Mesenchymal stem cell (in vitro differentiated cells and primary cell): ENCODE results near the gene NOTCH3. TPM values are rescaled to one million over a fixed set of nuclear protein-coding genes. Genes with fewer than 3 reads are reported as not detected.

Source experiments
- small RNA-seq: library from polyadenylated mRNA; stranded (forward); fragments of <200 nt; extraction: miRNeasy Mini kit (QIAGEN cat#:217004); gene quantifications from one replicate; pipeline ENCODE3, GENCODE V24; 2013; ENCODE audit warnings: low read depth

Gene NOTCH3

Small RNAs within 50 kb of the gene (small RNA-seq; reads per million reads assigned to genes)
- gene MIR6795: not detected
- not detected for gene RNU6-782P
